Hematopoietic multipotent progenitor cell treated with erythropoietin and hydrocortisone succinate and interleukin-3 and kit ligand, for 8 days (in vitro differentiated cells): Measurements from ENCODE around the gene GTF3C1.

Source experiments
- DNase-seq: peaks from one replicate; pipeline ENCODE4 v3.0.0-alpha.2; 2015

GTF3C1 gene

GRCh38 chr16:27482397-27483087, 67.2 kb downstream of the GTF3C1 start:
- DNase-seq = no peak

GRCh38 chr16:27481282-27481934, 68.3 kb downstream of the GTF3C1 start:
- no peak for DNase-seq

GRCh38 chr16:27480761-27481160, 69.0 kb downstream of the GTF3C1 start:
- no peak for DNase-seq

- no peak for DNase-seq
Observed at GRCh38 chr16:27476240-27476639, 73.5 kb downstream of the GTF3C1 start.

- DNase-seq = no peak
Observed at GRCh38 chr16:27475561-27475960, 74.2 kb downstream of the GTF3C1 start.

GRCh38 chr16:27474921-27475320, 74.8 kb downstream of the GTF3C1 start:
- no peak for DNase-seq

- DNase-seq = no peak
Observed at GRCh38 chr16:27474041-27474440, 75.7 kb downstream of the GTF3C1 start.

- no peak for DNase-seq
Observed at GRCh38 chr16:27473101-27473900, 76.4 kb downstream of the GTF3C1 start.

GRCh38 chr16:27472091-27473020, 77.4 kb downstream of the GTF3C1 start:
- DNase-seq = no peak

- DNase-seq = no peak
Observed at GRCh38 chr16:27471661-27472060, 78.1 kb downstream of the GTF3C1 start.

- no peak for DNase-seq
Observed at GRCh38 chr16:27470567-27471431, 78.9 kb downstream of the GTF3C1 start.

GRCh38 chr16:27468941-27469531, 80.7 kb downstream of the GTF3C1 start:
- DNase-seq = no peak

- no peak for DNase-seq
Observed at GRCh38 chr16:27465483-27465879, 84.2 kb downstream of the GTF3C1 start.

GRCh38 chr16:27464626-27465482, 84.9 kb downstream of the GTF3C1 start:
- DNase-seq = no peak

- no peak for DNase-seq
Observed at GRCh38 chr16:27463741-27464591, 85.7 kb downstream of the GTF3C1 start.

- no peak for DNase-seq
Observed at GRCh38 chr16:27462846-27463682, 86.6 kb downstream of the GTF3C1 start.

- DNase-seq = no peak
Observed at GRCh38 chr16:27462200-27462845, 87.4 kb downstream of the GTF3C1 start.
